ENCODE data around the gene ADGRL1.
A peak's percentile ranks its signal among the peaks of the same experiment; 100 is the strongest.

The ADGRL1 gene

DNA sequence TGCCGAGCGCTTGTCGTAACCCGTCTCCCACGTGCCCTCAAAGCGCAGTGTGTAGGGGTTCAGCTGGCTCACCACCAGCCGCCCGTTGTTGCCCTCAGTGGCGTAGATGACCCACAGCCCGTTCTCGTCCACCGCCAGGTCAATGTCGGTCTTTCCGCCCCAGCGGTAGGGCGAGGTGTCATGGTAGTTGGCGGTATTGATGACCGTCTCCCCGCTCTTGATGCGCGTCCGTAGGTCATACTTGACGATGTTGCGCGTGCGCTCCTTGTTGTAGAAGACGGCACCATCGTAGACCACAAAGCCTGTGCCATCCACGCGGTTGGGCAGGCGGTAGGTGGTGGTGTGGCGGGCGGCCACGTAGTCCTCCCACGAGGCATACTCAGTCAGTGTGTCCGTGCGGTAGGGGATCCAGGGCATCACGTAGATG, 43.1 kb downstream of the ADGRL1 start:
- peaks cover 19% of the 10 kb centered on the region for H3K4me1 Mint-ChIP-seq
- no peak overlapping the region for H3K27ac Mint-ChIP-seq
- no peaks in the 10 kb centered on the region for H3K36me3 Mint-ChIP-seq
- no peaks in the 10 kb centered on the region for H3K9me3 Mint-ChIP-seq
- no peaks in the 10 kb centered on the region for H3K27me3 Mint-ChIP-seq
- H3K4me3 Mint-ChIP-seq = no peak overlapping the region

DNA sequence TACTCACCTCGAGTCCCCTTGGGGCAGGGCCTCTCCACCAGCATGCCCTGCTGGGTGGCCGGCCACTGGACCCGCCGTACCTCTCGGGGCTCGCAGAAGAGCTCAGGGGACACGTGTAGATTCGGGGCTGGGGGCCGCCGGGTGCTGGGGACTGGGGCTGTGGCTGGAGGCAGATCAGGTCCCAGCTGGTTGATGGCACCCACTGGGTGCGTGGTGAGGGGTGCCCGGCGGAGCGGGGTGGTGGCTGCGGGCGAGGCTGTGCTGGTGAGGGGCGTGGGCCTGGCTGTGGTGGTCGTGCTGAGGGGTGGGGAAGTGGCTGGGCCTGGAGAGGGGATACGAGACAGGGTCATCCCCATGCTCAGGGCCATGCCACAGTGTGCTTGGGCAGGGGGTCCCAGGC, 44.7 kb downstream of the ADGRL1 start:
- Mint-ChIP-seq H3K9me3 (no peaks in the 10 kb centered on the region), H3K36me3 (no peaks in the 10 kb centered on the region), H3K27me3 (no peaks in the 10 kb centered on the region), H3K4me3 (no peak overlapping the region), H3K27ac (no peak overlapping the region), H3K4me1 (peaks cover 6% of the 10 kb centered on the region)

DNA sequence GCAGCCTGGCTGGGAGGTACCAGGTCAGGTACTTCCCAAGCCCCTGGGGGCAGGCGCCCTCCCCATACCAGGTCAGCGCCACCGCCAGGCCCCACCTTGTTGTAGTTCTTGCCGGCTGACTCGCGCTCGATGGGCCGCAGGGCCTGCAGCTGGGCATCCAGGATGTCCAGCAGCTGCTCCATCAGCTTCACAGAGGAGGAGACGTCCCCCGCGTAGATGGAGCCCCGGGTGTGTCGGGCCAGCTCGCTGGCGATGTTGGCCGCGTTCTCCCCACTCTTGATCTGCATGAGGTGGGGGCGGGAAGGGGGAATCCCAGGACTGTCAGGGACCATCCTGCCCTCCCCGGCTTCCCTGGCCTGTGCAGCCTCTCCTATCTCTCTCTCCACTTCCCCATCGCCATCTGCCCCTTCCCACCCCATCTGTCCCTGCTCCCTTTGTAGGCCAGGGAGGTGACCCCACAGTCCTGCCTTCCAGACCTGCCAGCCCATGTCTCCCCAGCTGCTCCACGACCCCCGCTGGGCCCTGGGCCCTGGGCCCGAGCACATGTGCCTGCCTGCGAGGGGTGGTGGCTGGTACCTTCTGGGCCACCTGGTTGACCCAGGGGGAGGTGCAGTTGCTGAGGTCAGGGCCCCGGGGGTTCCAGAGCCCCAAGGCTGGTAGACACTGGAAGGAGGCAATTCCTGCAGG, 45.8 kb downstream of the ADGRL1 start:
- Mint-ChIP-seq H3K4me3 (no peak overlapping the region), H3K4me1 (no peaks in the 10 kb centered on the region), H3K9me3 (no peaks in the 10 kb centered on the region), H3K27ac (no peak overlapping the region), H3K27me3 (no peaks in the 10 kb centered on the region), H3K36me3 (no peaks in the 10 kb centered on the region)

DNA sequence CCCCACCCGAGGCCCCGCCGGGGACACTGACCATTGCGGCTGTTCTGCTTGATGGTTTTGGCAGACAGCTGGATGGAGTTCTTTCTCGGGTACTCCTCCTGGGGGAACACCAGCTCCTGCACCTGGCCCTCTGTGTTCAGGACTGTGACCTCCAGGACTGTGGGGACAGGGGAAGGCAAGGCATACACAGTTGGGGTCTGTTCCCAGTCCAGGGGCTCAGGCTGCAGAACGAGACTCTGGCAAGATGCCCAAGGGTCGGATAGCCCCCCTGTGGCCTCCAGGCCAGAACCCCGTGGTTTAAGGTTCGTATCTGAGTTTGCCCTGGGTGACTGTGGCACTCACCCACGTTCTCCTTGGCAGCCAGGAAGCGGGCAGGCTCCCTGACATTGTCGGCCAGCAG, 46.9 kb downstream of the ADGRL1 start:
- Mint-ChIP-seq H3K36me3 (no peaks in the 10 kb centered on the region), H3K4me1 (no peaks in the 10 kb centered on the region), H3K27me3 (no peaks in the 10 kb centered on the region), H3K4me3 (no peak overlapping the region), H3K9me3 (no peaks in the 10 kb centered on the region), H3K27ac (no peak overlapping the region)

DNA sequence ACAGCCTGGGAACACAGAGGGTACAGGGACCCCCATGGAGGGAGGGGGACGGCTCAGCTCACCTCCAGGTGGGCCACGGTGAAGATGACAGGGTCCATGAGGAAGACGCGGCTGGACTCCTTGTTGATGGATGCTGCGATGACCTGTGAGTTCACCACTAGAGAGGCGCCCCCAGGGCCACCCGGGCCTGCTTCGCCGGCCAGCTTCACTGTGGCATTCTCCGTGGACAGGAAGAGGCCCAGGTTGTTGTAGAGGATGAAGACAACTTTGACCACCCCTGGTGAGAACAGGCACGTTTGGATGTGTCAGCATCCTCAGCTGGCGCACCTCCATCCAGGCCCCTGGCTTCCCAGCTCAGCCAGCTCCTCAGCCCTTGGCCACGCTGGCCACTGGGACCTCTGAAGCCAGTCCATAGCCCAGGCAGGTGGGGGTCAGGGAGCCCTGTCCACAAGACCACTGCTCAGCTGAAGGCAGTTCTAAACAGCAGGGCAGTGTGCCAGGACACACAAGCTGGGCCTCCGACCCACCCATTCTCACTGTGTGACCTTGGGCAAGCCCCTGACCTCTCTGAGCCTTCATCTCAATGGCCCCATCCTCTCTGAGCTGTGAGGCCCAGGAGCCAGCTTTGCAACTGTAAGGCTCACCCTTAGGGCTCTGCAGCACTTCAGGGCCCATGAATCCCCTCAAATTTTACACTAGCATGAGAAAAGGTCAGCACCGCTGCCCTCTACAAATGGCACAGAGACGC, 47.5 kb downstream of the ADGRL1 start:
- no peaks in the 10 kb centered on the region for H3K9me3 Mint-ChIP-seq
- H3K36me3 Mint-ChIP-seq = no peaks in the 10 kb centered on the region
- no peak overlapping the region for H3K27ac Mint-ChIP-seq
- no peaks in the 10 kb centered on the region for H3K27me3 Mint-ChIP-seq
- H3K4me1 Mint-ChIP-seq = no peaks in the 10 kb centered on the region
- no peak overlapping the region for H3K4me3 Mint-ChIP-seq

DNA sequence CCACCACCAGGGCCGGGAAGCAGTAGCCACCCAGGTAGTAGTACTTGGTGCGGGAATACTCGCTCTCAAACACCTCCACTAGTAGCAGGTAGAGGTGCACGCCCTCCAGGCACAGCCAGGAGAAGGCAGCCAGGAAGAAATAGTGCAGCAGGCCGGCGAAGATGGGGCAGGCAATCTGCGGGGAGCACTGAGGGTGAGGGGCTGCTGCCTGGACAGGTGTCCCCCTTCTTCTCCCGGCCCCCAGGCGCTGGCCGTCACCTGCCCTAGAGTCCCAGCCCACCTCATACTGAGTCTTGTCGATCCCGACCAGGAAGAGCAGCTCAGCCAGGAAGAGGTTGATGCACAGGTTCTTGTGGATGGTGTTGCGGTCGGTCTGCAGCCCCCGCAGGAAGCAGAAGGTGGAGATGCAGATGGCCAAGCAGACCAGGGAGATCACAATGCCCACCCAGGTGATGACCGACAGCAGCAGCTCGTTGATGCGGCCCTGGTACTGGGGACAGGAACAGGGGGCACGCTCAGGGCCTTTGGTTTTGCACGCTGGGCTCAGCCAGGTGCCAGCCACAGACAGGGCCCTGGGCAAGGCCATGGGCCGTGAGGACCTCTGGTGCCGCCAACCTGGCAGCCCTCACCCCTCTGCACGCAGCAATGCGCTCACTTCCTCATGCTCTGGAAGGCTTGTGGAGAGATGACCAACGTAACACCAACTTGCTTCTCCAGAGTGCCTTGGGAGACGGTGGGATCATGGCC, 48.8 kb downstream of the ADGRL1 start:
- Mint-ChIP-seq H3K4me3 (no peak overlapping the region), H3K9me3 (no peaks in the 10 kb centered on the region), H3K27ac (no peak overlapping the region), H3K4me1 (no peaks in the 10 kb centered on the region), H3K36me3 (no peaks in the 10 kb centered on the region), H3K27me3 (no peaks in the 10 kb centered on the region)

DNA sequence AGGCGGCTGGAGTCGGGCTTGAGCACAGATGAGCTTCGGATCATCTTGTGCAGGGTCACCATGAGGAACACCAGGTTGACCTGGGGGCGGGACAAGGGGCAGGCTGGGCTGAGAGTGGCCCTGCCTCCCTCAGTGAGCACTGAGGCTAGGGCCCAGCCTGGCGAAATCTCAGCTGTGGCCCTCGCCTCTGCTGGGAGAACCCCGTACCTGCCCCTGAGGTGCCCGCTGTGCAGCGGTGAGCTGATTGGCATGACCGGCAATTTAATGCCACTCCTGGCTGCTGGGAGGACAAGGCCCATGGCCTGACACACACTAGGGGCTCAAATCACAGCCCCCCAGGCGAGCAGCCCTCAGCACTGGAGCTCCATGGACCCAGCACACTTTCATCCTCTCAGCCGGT, 49.8 kb downstream of the ADGRL1 start:
- Mint-ChIP-seq H3K9me3 (no peaks in the 10 kb centered on the region), H3K4me3 (no peak overlapping the region), H3K27ac (no peak overlapping the region), H3K27me3 (no peaks in the 10 kb centered on the region), H3K36me3 (no peaks in the 10 kb centered on the region), H3K4me1 (no peaks in the 10 kb centered on the region)

DNA sequence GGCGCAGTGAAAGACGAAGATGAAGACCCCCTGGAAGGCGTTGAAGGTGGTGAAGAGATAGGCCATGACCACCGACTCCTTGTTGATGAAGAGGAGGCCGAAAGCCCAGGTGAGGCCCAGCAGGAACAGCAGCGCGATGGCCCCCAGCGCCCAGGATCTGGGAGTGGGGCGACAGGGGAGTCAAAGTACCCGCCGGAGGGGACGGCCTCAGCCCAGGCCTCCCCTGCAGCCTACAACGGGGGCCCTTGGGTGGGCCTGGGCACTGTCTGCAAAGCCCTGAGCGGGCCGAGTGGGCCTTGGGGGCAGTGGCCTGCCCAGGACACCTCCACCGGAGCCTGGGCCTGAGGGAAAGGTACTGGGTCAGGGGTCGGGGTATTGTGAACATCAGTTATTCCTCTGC, 50.6 kb downstream of the ADGRL1 start:
- Mint-ChIP-seq H3K4me1 (no peaks in the 10 kb centered on the region), H3K9me3 (no peaks in the 10 kb centered on the region), H3K27me3 (no peaks in the 10 kb centered on the region), H3K4me3 (no peak overlapping the region), H3K27ac (no peak overlapping the region), H3K36me3 (no peaks in the 10 kb centered on the region)

DNA sequence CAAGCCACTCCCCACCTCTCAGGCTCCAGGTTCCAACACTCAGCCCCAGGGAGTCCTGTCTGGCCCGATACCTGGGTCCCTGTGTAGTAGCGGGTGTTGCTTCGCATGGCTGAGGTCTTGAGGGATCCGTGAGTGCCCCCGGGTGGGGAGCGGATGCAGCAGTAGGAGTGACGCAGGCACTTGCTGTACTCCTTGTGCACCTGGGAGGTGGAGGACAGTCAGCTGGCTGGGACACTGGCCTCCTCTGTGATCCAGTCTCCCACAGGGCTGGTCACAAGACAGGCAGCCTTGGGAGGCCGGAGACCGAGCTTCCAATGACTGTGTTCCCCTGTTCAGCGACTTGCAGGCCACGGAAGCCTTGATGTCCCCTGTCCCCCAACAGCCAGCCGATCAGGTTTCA, 53.3 kb downstream of the ADGRL1 start:
- H3K4me1 Mint-ChIP-seq = peaks cover 19% of the 10 kb centered on the region
- H3K27me3 Mint-ChIP-seq = no peaks in the 10 kb centered on the region
- no peaks in the 10 kb centered on the region for H3K9me3 Mint-ChIP-seq
- no peaks in the 10 kb centered on the region for H3K36me3 Mint-ChIP-seq
- peak overlapping the region; percentile 8 for H3K27ac Mint-ChIP-seq
- H3K4me3 Mint-ChIP-seq = no peak overlapping the region

DNA sequence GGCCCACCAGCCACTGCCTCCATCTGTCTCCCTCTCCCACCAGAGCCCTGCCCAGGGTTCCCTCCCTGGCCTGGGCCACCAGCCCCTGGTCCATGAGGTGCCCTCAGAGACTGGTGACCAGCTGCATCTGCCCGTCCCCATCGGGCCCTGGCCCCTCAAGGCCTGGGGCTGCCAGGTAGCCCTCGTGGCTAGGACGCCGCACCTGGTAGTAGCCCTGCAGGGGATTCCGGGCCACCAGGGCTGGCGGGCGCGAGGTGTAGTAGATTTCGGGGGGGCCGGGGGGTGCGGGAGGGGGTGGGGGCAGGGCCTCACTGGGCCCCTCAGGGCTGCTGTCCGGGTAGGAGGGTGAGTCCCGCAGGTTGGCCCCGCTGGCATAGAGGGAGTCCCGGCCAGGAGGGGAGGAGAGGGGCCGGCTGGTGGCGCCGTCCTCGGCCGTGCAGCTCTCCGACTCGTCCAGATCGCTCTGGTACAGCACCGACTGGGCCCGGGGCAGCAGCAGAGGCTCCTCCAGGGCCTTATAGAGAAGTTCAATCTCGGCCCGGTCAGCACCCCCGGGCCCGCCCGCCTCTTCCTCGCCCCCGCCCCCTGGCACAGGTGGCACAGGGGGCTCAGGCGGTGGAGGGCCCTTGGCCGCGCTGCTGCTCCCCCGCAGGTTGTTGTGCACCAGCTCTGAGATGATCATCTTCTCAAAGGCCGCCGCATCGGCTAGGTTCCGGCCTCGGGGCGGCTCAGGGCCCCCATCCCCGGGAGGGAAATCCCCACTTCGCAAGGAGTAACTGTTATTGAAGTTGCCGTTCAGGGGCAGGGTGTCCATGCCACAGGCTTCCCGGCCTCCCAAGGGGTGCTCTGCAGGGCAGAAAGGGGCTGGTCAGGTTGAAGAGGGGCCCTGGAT, 55.0 kb downstream of the ADGRL1 start:
- Mint-ChIP-seq H3K9me3 (no peaks in the 10 kb centered on the region), H3K27ac (peak overlapping the region; percentile 41), H3K4me3 (no peak overlapping the region), H3K27me3 (no peaks in the 10 kb centered on the region), H3K36me3 (no peaks in the 10 kb centered on the region), H3K4me1 (peaks cover 35% of the 10 kb centered on the region)

DNA sequence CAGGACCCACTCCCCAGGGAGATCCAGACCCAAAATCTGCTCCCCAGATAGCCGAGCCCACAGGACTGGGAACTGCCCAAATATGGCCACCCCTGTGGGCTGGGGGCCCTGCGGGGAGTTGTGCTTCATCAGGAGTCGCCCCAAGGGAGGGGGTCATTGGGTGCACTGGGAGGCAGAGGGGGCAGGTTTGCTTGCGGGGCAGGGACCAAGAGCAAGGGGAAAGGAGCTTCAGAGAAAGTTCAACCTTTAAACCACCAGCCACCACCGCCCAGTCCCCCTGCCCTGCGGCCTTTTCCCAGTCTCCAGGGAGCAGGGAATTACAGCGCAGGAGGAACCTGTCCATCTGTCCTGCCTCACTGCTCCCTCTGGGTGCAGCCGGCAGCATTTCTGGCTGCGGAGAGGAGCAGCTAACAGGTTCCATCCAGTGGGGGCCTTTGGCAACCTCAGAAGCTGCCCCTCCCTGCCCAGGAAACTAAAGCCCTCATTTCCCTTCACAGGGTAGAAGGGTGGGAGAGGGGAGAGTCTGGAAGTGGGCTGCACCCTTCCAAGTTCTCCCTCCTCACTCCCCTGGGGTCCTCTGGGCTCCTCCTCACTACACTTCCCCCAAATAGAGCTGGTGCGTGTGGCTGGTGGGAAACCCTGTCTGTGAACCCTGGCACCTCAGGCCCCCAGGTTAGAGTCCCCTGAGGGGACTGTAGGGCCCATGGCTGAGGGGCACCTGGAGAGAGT, 55.8 kb downstream of the ADGRL1 start:
- peaks cover 43% of the 10 kb centered on the region for H3K4me1 Mint-ChIP-seq
- no peaks in the 10 kb centered on the region for H3K9me3 Mint-ChIP-seq
- H3K27ac Mint-ChIP-seq = peak overlapping the region; percentile 96
- H3K36me3 Mint-ChIP-seq = no peaks in the 10 kb centered on the region
- no peaks in the 10 kb centered on the region for H3K27me3 Mint-ChIP-seq
- H3K4me3 Mint-ChIP-seq = peak overlapping the region; percentile 84

DNA sequence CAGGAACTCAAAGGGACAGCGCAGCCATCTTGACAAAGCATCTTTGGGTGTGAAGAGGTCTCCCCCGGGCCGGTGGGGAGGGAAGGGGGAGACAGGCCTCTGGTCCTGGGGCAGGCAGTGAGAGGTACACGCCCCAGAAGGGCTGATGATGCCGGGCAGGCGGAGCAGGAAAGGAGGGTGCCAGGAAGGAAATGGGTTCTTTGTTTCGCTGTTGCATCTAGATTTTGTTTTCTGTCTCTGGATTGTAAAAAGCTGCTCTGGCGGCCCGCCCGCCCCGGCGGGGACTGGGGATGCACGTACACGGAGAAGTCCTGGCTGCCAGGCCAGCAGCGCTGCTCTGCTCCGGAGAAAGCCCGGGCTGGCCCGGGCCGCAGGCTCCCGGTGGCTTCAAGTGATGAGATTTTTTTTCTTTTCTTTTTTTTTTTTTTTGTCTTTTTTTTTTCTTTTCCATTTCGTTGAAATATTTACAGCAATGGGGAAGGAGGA, 56.4 kb downstream of the ADGRL1 start:
- H3K36me3 Mint-ChIP-seq = no peaks in the 10 kb centered on the region
- H3K9me3 Mint-ChIP-seq = no peaks in the 10 kb centered on the region
- H3K27ac Mint-ChIP-seq = peak overlapping the region; percentile 96
- no peaks in the 10 kb centered on the region for H3K27me3 Mint-ChIP-seq
- peaks cover 45% of the 10 kb centered on the region for H3K4me1 Mint-ChIP-seq
- peak overlapping the region; percentile 84 for H3K4me3 Mint-ChIP-seq

DNA sequence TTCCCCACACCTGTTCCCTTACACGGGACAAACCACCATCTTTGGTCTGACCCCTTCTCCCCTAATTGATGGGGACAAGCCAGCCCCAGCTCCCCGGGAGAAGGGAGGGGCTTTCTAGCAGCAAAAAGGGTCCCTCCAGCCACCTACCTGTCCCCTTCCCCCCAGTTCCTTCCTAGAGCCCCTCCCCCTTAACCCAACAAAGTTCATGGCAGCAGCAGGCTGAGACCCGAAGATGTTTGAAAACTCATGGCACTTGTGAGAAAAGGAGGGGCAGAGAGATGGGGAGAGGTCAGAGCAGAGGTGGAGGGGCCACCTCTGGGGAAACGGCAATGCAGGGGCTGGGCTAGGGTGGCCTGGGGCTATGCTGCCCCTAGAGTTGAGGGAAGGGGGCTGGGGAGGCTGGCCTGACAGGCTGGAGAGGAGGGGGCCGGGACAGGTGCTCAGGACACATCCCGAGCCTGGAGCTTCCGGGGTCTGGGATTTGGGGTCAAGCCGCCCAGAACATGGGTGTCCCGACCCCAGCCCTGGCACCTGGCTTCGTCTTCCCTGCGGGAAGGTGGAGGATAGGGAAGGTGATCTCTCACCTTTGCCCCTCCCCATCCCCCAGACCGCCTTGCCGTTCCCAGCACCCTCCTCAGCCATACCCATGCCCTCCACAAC, 57.1 kb downstream of the ADGRL1 start:
- Mint-ChIP-seq H3K27me3 (no peaks in the 10 kb centered on the region), H3K4me1 (peaks cover 45% of the 10 kb centered on the region), H3K4me3 (peak overlapping the region; percentile 84), H3K36me3 (no peaks in the 10 kb centered on the region), H3K27ac (peak overlapping the region; percentile 96), H3K9me3 (no peaks in the 10 kb centered on the region)
